DOHH2 (cell line): ENCODE results near the gene CYB5R3.

Experiments
- EZH2phosphoT487 ChIP-seq: fragments of 200-600 bp; sonication (generic); IDR thresholded peaks from 2 replicates; pipeline ENCODE4 v1.6.1; 2017; ENCODE audit warnings: borderline replicate concordance, mild to moderate bottlenecking, antibody characterized with exemption, low read length, moderate library complexity, mixed read lengths
- TF ChIP-seq, protein P1 (sequence below): fragments of 200-600 bp; sonication (generic); IDR thresholded peaks from one replicate; pipeline ENCODE4 v1.5.1; 2014; ENCODE audit warnings: antibody characterized with exemption, mild to moderate bottlenecking, low read depth, low read length; ENCODE audit not compliant: poor library complexity, severe bottlenecking

DNA sequence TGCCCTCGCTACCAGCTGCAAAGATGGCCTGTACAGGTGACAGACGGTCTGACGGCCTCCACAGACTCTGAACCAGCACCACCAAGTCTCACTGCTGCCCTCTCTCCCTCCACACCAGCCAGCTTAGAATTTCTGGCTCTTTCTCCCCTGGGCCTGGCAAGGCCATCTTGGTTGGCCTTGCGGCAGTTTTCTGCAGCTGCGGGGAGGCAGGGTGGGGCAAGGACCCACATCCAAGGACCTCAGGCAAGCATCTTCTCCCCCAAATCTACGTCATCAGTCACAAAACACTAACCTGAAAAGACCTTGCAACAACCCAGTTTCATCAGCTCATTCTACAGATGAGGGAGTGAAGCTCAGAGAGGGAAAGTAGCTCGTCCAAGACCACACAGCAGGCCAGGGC is 22.8 kb downstream of the CYB5R3 start:
- TF ChIP-seq, protein P1, sequence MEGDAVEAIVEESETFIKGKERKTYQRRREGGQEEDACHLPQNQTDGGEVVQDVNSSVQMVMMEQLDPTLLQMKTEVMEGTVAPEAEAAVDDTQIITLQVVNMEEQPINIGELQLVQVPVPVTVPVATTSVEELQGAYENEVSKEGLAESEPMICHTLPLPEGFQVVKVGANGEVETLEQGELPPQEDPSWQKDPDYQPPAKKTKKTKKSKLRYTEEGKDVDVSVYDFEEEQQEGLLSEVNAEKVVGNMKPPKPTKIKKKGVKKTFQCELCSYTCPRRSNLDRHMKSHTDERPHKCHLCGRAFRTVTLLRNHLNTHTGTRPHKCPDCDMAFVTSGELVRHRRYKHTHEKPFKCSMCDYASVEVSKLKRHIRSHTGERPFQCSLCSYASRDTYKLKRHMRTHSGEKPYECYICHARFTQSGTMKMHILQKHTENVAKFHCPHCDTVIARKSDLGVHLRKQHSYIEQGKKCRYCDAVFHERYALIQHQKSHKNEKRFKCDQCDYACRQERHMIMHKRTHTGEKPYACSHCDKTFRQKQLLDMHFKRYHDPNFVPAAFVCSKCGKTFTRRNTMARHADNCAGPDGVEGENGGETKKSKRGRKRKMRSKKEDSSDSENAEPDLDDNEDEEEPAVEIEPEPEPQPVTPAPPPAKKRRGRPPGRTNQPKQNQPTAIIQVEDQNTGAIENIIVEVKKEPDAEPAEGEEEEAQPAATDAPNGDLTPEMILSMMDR, result no peak
- TF ChIP-seq EZH2phosphoT487, result no peak
